ENCODE results near the gene HSFX4. TPM values are rescaled to one million over a fixed set of nuclear protein-coding genes. Genes with fewer than 3 reads are reported as not detected.
"Not testable (repeated sequence)": the region's sequence is repeated elsewhere in the genome, so short reads cannot be mapped to it uniquely, and the experiment has no call there.

HSFX4 gene
- polyA plus RNA-seq, 5 donors = 0.22 to 0.40 (median 0.37) TPM; not detected in 1

- DNase-seq = no peak
Observed at GRCh38 chrX:149937871-149938426, 8.6 kb downstream of the HSFX4 start.

- peak; percentile 94 to 96 for DNase-seq
Observed at GRCh38 chrX:149938427-149938880, 9.1 kb downstream of the HSFX4 start, which contains the start of gene EOLA2. Gene EOLA2, minus strand, starts transcription at chrX:149938491. Its CDS starts 4,617 bp downstream, at chrX:149933874.

- peak; percentile 88 for DNase-seq
Observed at GRCh38 chrX:149938881-149939654, 9.7 kb downstream of the HSFX4 start.

- DNase-seq = no peak
Observed at GRCh38 chrX:149939655-149939904, 10.2 kb downstream of the HSFX4 start.

- peak; percentile 92 to 94 for DNase-seq
Observed at GRCh38 chrX:149939905-149940673, 10.7 kb downstream of the HSFX4 start.

GRCh38 chrX:149940674-149941024, 11.3 kb downstream of the HSFX4 start:
- DNase-seq = not testable (repeated sequence)

GRCh38 chrX:149945087-149945670, 15.8 kb downstream of the HSFX4 start:
- DNase-seq = not testable (repeated sequence)

- DNase-seq = not testable (repeated sequence)
Observed at GRCh38 chrX:149945820-149946219, 16.4 kb downstream of the HSFX4 start.

GRCh38 chrX:149946932-149947331, 17.6 kb downstream of the HSFX4 start:
- DNase-seq = not testable (repeated sequence)

- no peak for DNase-seq
Observed at GRCh38 chrX:149948016-149948415, 18.6 kb downstream of the HSFX4 start.

- no peak for DNase-seq
Observed at GRCh38 chrX:149949743-149950436, 20.5 kb downstream of the HSFX4 start.

- no peak for DNase-seq
Observed at GRCh38 chrX:149950681-149951080, 21.3 kb downstream of the HSFX4 start.

- no peak for DNase-seq
Observed at GRCh38 chrX:149961572-149961971, 32.2 kb downstream of the HSFX4 start.

GRCh38 chrX:149962010-149962409, 32.6 kb downstream of the HSFX4 start:
- DNase-seq = no peak

- DNase-seq = peak; percentile 30 to 44
Observed at GRCh38 chrX:149962859-149963757, 33.7 kb downstream of the HSFX4 start.

GRCh38 chrX:149979126-149979644, 49.8 kb downstream of the HSFX4 start:
- no peak for DNase-seq
